ENCODE measurements around the gene SETX.

The SETX gene

GRCh38 chr9:132211570-132211969 lies 143.2 kb downstream of the SETX start:
- no peak for FAIRE-seq
